Right lobe of liver (tissue), 4 donors: ENCODE data around the gene PLXND1.

Experiments
- CTCF ChIP-seq, 4 donors: fragments of 200-600 bp in 3 of 4; fragments of 450-650 bp in 1 of 4; IDR thresholded peaks; one replicate each; pipeline versions ENCODE4 v1.5.1 to v1.8.0; 2016 to 2022; ENCODE audit warnings: antibody characterized with exemption in 4 of 4, mild to moderate bottlenecking in 2 of 4
- POLR2A ChIP-seq: fragments of 450-650 bp; IDR thresholded peaks from one replicate; pipeline ENCODE4 v1.6.1; 2017; ENCODE audit warnings: antibody characterized with exemption, mild to moderate bottlenecking
- donor health status: DM: no; HTN: no; CAD: no.
- donor health status: DM: no; HTN: no; CAD: no.
- donor health status: DM: no; HTN: yes; CAD: no.

DNA sequence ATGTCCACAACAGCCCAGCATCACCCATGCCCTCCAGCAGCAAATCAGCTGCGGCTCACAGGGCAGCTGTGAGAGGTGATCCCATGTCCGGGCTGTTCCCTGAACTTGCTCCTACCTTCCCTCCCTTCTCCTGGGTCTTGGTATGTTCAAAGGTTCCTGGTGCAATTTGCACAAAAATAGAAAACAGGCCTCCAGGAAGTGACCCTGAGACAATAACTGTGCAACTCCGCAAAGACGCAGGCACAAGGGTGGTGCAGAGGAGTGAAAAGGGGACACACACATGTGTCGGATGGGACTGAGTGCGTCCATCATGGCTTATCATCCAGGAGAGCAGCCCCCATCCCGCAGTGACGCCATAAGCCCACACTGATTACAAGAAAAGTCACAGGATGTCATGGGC lies 16.3 kb downstream of the PLXND1 start:
- no peak for TF ChIP-seq CTCF (IDR thresholded peaks at IDR 0.05)
- no peak for TF ChIP-seq POLR2A
